Stromal cell of bone marrow (primary cell): ENCODE measurements around the gene C21orf91.

Experiments
- DNase-seq: peaks from one replicate; pipeline ENCODE4 v3.0.0-alpha.2; 2012; ENCODE audit warnings: low read depth

The C21orf91 gene

DNA sequence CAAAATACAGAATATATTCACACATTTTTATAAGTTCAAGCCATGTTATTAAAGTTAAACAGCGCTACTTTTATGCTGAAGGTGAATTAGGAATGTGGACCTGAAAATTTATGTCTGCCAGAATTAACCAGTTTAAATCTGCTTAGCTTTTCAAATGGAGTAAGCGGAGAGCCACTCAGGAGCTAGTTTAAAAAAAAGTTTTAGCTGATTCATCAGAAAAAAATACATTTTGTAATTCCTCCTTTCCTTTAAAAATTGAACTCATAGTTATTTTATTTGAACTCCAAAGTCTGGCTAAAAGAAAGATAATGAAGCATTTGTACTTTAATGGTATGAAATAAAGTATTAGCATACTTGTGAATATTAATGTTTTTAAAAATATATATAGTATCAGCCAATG is 21.2 kb downstream of the C21orf91 start:
- no peak for DNase-seq

DNA sequence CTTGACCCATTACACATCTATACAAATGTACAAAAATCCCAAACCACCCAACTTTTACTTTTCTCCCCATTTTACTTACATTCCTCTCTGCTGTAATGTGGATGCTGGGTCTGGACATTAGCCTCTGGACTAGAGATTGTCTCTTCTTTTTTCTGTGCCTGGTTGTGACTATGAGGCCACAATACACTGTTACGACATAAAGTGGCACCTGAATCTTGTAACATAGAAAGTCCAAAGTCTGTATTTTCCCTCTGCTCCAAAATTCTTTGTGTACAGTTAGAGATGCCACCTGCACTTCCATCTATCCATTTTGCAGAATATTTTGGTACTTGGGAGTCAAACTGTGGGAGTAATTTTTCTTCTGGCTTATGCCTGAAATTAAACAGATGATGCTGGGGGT is 22.7 kb downstream of the C21orf91 start:
- no peak for DNase-seq

DNA sequence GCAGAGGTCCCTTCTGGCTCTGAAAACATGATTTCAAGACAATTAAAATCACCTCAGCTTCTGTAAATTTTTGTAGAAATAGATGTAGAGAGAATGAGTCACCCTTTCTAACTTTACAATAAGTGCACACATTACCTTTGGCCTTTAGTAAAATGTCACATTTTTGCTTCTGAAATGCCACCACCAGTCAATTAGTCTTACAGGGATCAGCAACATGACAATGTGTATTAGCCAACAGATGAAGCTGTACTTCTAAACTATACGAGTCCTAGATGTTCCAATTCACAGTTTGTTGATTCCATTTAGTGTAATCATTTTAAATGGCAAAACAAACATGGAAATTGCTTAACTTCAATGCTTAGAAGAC is 23.1 kb downstream of the C21orf91 start:
- DNase-seq = no peak

DNA sequence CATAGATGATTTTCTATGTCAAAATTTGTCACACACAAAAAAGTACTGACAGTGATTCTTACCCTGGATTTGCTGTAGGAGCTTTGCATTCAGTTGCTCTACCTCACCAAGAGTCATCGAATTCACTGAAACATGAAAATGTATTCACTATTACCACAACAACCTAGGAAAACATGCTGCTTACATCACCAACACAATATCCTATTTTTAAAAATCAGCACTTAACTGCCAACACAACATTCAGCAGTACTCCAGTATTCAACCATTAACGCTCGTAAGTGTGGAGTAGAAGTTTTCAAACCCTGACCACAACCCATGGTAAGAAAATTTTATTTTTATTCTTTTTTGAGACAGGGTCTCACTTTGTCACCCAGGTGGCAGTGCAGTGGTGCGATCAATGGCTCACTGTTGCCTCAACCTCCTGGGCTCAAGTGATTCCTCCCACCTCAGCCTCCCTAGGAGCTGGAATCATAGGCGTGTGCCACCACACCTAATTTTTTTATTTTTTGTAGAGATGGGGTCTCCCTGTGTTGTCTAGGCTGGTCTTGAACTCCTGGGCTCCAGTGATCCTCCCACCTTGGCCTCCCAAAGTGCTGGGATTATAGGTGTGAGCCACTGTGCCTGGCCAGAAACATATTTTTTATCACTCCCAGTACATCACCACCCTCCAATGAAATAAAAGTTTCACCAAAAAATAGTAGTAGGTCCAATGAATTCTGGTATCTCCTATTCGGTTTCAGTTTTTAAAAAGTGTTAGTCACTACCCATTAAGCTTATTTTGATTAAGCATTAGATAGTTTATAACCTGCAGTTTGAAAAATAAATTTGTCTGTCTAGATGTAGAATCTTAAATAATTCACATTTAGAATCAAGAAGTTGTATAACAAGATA is 23.8 kb downstream of the C21orf91 start:
- DNase-seq = no peak

DNA sequence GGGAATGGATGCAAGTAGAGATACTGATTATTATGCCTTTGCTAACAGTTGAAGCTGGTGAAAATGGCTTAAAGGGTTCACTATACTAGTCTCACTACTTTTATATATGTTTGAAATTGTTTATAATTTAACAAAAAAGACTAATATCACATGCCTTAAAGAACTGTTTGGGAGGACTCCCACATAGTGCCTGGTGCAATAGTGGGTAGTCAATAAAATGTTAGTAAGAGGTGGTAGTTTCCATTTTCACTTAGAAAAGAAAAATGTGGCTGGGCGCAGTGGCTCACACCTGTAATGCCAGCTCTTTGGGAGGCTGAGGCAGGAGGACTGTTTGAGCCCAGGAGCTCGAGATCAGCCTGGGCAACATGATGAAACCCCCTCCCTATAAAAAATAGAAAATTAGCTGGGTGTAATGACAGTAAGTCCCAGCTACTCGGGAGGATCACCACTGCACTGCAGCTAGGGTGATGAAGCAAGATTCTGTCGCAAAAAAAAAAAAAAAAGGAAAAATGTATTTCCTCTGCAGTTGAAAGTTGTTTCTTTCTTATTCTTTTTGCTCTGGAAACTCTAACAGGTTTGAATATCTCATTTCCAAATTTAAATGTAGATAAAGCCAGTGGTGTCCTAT is 24.5 kb downstream of the C21orf91 start:
- no peak for DNase-seq

DNA sequence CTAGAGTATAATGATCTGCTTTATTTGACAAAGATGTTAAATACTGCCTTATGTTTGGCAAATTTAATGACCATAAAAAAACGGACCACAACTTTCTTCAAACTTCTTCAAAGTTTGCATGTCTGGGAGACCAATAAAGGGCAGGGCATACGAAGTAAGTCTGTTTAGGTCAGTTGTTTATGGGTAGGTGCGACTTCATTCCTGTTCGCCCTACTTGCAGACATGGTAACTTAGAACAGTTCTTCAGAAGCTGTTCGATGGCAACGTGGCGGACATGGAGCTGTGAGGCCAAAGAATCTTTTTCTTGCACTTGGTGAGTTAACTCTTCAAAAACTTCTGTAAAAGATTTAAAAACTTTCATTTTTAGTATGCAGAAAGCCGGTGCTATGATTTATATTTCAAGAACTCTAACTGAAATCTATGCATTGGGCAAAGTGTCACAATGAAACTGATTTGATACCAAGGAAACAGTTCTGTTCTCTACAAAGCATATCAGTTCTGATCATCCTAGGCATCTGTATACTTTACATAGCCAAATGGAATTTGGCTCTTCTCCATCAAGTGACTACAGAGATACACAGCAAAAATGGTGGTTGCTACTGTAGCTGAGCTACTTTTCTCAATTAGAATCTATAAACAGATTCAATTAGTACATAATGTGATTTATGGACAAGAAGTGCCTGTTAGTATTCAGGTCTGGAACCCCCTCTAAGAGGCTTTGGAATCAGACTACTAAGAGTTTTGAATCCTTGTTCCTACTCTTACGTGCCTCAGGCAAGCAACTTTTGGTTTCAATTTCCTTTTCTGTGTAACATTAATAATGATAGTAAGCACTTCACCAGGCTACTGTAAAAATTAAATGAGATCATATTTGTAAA is 25.7 kb downstream of the C21orf91 start:
- DNase-seq = peak; percentile 32

DNA sequence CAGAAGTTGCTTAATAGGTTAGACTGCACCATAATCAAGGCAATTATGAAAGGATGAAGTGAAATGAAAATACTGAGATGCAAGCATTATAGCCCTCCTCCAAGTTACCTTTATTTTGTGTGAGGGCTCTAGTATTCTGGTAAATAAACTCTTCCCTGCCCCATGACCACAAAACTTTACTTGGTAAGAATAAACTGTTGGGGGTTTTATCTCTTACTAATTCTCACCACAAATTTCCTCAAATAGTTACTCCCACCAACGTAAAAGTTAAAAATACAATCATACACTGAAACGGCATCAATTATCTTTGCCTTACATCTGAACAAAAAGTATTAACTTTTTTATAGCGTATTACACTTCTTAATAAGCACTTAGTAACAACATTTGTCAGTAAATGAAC is 29.5 kb downstream of the C21orf91 start:
- DNase-seq = no peak

DNA sequence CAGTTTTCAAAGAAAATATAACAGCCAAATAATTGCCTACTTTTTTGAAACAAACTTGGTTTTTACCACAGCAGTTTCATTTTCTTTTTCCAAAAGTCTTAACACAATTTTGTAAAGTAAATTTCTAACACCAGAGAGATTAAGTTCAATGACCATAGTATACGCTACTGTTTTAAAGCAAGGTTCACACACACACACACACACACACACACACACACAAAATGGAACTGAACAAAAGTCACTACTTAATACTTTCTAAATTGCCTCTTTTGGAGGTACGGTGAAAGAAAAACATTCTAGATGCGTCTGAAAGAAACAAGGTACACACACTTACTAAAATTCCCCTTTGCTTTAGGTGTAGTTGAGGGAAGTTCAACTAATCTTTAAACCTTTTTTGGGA is 30.1 kb downstream of the C21orf91 start:
- DNase-seq = no peak

DNA sequence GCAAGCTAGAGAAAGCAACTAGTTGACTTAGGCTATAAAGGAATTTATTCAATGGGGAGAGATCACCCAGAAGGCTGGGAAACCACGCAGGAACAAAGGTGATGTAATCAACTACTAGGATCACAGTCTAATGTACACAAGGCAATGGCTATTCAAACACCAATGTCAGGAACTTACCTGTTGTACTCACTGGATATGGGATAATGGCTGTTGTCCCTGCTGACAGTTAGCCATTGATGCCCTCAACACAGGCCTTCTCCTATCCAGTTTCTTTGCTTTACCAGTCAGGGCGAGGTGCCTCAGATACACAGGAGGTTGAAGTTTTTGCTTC is 32.3 kb downstream of the C21orf91 start:
- DNase-seq = no peak

DNA sequence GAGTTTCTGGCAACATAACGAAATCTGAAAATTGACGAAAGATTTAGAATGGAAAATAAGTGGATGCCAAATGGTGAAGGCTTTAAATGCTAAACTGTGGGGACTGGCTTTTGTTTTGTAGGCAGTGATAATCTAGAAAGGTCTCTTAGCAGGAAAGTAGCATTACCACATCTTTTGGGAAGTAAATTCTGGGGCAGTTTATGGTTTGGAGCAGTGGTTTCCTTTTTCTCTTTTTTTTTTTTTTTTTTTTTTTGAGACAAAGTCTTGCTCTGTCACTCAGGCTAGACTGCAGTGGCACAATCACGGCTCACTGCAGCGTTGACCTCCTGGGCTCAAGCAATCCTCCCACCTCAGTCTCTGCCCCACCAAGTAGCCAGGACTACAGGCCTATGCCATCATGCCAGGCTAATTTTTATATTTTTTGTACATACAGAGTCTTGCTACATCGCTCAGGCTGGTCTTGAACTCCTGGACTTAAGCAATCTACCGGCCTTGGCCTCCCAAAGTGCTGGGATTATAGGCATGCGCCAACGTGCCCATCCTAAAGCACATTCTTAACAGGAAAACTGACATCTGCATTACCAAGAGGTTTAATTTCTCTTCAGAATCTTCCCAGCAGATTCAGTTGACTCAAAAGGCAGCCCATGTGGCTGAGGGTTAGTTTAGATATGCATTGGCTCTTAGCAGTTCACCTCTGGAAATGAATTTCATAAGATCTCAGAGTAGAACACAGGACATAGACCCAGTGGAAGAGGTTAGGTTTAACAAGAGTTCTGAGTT is 32.9 kb downstream of the C21orf91 start:
- DNase-seq = no peak

DNA sequence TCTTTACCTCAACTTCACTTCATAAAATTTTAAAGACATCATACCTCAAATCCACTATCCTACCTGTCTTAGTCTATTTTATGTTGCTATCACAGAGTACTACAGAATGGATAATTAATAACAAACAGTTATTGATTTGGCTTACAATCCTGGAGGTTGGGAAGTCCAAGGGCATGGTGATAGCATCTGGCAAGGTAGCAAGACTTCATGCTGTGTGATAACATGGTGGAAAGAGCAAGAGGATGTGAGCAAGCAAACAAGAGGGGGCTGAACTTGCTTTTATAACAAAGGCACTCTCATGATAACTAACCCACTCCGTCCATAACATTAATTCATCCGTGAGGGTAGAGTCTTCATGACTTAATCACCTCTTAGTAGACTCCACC is 33.8 kb downstream of the C21orf91 start:
- DNase-seq = no peak

DNA sequence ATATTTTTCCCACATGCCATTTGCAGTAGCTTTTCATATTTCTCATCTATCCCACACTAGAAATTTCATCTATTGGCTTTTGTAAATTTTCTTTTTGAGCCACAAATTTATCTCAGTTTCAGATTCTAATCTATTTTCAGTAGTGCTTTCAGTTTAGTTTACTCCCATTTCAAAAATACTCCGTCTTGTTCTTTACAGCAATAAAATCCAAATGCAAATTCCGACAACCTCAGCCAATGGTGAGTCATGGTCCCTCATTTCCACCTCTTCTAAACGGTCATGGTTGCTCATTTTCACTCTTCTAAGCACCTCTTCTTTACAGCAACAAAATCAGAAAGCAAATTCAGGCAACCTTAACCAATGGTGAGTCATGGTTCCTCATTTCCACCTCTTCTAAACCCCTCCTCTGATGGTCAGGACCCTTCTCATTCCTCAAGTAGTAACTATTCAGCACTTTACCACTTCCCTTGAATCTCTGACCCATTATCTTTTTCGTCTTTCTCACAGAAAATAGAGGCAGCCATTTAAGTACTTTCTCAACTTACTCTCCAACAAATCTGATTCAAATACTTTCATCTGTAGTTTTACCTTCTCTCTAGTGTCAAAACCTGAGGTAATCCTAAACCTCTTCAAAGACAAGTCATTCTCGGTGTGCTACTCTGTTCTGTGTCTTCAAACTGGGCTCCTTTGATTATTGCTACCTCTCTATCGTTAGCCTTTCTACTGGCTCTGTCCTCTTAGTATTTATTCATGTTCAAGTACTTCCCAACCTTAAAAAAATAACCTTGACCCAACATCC is 34.4 kb downstream of the C21orf91 start:
- no peak for DNase-seq

DNA sequence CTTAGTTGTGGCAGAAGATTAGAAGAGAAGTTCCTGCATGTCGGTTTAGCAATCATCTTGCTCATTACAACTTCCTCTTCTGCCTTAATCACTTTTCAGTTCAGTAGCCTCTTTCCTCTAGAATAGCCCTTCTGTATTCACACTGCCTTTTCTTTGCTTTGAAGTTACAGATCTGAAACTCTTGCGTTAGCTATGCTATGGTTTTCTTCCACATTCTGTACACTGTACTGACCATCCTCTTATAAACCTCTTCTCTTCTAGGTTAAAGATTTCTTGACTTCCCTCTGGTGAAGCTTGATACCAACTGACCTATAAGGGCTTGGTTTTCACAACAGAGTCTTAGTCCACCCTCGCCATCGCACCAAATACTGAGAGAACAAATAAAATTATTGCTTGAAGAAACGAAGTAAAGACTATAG is 35.0 kb downstream of the C21orf91 start:
- no peak for DNase-seq

DNA sequence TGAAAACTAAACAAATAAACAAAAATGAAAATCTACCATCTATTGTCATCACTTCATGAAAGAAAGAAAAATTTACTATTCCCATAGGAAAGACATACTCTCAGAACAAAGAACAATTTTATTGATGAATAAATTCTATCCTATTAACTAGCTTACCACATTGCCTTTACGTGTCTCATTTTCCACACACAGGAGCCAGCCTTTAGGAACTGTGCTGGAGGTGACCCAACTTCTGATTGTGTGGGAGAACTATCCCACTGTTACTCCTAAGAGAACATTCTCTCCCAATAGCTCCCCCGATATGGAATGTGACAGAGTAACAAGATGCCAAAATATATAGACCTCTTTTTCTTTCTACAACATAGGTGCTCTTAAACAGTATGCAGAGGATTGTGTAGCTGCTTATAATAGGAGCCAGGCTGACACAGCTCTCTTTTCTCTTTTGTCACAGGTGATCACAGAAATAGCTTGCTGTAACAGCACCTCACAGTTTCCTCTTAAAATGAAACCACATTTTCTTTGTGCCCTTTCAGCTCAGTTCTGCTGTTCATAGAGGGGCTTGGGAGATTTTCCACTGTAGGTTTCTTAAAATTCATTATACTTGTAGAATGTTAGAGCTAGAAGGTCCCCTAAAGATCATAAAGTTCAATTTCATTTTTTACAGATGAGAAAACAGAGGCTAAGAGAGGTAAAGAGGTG is 35.5 kb downstream of the C21orf91 start:
- no peak for DNase-seq

DNA sequence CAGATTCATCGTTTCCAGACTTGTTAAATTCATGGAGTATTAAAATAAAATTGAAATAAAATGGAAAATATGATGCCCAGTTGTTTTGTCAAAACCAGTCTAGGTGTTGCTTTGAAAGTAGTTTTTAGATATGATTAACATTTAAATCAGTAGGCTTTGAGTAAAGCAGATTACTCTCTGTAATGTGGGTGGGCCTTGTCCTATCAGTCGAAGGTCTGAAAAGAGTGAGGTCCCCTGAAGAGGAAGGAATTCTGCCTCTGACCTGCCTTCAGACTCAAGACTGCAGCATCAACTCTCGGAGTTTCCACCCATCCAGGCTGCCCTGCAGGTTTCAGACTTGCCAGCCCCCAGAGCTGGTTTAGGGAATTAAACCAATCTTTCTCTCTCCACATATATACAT is 36.2 kb downstream of the C21orf91 start:
- DNase-seq = no peak

DNA sequence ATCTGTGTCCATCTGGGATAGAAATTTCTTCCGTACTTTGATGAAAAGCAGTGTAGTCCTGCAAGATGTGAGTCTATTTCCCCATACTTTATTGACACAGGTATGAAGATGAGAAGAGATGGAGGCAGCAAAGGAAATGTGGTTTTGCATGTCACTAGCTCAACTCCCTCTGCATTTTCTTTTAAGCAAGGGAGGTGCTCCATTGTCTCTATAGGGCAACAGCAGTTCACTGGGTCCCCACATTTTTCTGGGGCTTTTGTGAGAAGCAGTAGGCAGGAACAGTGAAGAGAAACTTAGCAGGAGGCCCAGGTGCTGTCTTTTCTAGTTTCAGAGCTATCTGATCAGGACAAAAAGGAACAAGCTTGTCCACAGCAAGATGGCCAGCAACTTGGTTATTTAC is 37.1 kb downstream of the C21orf91 start:
- DNase-seq = no peak

DNA sequence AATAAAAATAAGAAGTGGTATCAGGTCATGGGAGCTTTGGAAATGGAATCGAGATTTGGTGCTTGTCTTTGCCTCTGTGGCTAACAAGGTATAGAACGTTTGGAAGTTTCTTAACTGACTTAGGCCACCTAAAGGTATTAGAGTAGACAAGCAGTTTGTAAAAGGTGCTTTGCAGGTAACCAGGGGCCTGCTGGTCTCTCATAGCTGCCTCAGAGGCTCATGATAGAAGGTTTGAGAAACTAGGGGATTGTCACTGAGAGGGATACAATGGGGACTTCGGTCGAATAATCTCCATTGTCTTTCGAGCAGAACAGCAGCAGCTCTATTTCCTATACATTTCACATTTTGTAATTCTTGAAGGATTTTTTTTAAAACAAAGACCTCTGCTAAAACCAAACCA is 37.6 kb downstream of the C21orf91 start:
- DNase-seq = no peak

DNA sequence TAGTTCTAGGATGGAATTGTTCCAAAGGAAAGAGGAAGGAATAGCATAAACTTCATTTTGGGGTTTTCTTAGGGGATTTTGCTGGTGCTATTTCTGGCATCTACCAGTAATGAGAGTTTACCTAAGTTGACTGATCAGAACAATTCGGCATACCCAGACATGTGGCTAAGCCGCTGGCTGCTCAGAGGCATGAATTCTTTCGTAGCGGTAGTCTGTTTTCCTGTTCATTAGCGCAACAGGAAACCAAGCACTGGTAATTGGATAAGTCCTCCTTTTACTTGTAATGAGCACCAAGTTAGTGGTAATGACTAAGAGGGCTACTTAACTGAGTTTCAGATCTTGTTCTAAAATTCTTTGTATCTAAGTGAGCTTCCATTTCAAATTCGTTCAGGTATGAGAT is 38.6 kb downstream of the C21orf91 start:
- no peak for DNase-seq

DNA sequence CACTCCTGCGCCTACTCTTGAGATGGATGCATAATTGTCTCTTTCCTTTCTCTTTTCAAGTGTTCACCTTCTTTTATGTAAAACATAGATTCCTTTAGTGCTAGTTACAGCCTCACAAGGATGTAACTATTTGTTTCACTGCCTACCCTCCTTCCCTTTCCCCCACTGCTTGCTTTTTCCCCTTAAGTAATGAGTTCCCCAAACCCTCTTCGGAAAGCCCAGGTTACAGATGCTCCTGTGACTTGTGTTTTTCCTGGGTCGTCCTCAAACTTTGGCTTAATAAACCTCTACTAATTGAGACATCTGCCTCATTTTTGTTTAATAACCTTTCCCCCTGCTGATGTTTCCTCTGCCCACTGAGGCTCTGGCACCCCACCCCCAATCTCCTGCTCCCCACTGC is 39.2 kb downstream of the C21orf91 start:
- DNase-seq = no peak

DNA sequence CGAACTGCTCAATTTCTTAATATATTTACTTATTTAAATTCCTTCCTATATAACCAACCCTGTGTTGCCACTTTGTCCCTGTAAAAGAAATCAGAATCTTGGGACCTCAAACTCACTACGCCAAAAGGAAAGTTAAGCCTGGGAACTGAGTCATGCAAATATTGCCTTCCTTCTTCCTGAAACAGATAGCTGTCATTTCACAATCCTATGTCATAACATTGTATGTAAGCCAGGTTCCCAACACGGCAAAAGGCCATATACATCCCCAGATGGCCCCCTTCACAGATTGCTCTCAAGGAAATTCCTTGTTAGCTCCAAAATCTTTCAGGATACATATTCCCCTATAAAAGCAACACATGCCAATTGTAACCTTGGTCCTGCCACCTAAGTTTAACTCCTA is 39.7 kb downstream of the C21orf91 start:
- DNase-seq = no peak
